HG03097 (cell line): ENCODE data around the gene EXD1.

Experiments used
- ATAC-seq: cut with Tn5 transposase; IDR thresholded peaks from one replicate; pipeline ENCODE4 v1.9.1; 2021; ENCODE audit not compliant: unreplicated experiment, low FRiP score

EXD1 gene

GRCh38 chr15:41233367-41233771 is 2.8 kb upstream of the EXD1 start:
- no peak for ATAC-seq

DNA sequence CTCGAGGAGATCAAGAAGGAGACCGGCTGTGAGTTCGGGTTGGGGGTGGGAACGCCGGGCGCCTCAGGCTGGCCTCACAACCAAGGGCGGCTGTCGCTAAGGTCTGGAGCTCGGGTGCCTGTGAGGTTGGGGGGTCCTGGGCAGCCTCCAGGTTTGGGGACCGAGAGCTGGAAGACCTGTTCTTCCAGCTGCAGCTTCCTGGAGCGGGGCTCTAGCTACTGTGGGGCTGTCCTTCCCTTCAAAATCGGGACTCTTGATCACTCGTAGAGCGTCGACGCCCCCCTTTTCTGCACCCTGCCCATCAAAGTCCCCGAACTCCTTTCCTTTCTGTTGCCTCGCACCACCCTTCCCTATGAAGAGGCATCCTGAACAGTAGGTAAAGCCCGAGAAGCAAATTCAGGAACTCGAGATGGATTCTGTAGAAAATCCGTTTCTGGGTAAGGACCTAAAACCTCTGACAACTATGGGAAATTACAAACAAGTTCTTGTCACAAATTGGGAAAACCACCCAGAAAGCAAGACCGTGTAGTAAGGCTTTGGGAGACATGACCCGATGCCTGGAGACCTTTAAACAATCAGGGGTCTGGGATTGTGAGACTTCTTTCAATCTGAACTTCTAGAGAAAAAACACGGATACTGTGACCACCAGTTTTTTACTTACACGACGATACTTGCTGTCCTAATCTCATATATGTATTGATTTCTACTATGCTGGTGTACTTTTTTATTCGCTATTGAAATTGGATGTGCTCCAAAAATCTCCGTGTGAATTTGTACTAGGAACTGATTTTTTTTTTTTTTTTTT is 1.1 kb upstream of the EXD1 start:
- peak; percentile 23 for ATAC-seq

- no peak for ATAC-seq
Observed at GRCh38 chr15:41230345-41230649, 260 bp downstream of the EXD1 start.

GRCh38 chr15:41219381-41219780 is 11.2 kb downstream of the EXD1 start:
- ATAC-seq = no peak

DNA sequence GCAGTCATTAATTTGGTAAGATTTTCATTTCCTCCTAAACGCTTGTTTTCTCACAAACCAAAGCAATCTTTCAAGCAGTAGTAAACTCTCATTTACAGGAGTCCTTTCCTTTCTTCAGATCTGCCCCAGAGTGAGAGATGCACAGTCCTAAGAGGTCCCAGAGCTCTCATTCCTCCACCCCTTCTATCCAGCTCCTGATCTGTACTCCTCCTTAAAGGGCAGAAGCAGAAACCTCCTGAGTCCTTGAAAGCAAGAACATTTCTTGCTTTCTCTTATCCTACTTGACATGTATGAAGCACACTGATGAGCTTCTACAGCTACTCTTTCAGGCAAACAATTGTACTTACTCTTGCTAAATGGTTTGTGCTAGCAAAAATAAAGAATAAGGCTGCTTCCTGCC is 11.7 kb downstream of the EXD1 start:
- ATAC-seq = no peak

GRCh38 chr15:41215708-41216107 is 14.8 kb downstream of the EXD1 start:
- no peak for ATAC-seq

- no peak for ATAC-seq
Observed at GRCh38 chr15:41207687-41208448, 22.7 kb downstream of the EXD1 start.

GRCh38 chr15:41205315-41205714 is 25.2 kb downstream of the EXD1 start:
- ATAC-seq = no peak

DNA sequence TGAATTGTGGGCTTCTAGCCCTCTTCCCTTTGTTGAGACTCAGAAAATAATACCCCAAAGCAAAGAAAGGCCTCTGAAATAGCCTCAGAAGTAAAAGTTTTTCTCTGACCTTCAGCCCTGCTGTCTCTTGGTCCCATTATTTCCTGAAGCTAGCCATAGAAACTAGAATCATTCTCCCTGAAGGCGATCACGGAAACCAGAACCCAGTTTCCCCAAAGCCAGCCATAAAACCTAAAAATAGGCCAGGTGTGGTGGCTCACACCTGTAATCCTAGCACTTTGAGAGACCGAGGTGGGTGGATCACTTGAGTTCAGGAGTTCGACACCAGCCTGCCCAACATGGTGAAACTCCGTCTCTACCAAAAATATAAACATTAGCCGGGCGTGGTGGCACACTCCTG is 27.2 kb downstream of the EXD1 start:
- ATAC-seq = no peak

DNA sequence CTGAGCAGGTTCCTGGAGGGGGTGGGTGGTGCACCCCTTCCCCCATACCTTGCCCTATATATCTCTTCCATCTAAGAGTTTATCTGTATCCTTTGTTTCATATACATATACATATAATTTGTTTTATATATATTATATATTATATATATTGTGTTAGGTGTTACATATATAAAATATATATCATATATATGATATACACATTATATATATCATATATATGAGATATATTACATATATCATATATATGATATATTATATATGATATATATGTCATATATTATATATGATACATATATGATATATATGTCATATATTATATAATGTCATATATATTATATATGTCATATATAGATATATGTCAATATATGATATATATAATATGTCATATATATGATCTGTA is 31.1 kb downstream of the EXD1 start:
- no peak for ATAC-seq

DNA sequence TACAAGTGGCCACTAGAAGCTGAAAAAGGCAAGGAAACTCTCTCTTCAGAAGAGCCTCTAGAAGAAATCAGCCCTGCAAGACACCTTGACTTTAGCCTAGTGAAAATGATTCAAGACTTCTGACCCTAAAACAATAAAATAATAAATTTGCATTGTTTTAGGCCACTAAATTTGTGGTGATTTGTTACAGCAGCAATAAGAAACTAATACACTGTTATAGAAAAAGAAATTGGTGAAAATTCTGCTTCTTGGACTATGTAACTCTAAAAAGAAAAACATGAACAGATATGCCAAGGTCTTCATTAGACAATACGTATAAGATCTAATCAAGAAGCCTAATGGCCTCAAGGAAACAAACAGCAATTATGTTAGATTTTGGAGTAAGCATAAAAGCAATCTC is 36.1 kb downstream of the EXD1 start:
- no peak for ATAC-seq

DNA sequence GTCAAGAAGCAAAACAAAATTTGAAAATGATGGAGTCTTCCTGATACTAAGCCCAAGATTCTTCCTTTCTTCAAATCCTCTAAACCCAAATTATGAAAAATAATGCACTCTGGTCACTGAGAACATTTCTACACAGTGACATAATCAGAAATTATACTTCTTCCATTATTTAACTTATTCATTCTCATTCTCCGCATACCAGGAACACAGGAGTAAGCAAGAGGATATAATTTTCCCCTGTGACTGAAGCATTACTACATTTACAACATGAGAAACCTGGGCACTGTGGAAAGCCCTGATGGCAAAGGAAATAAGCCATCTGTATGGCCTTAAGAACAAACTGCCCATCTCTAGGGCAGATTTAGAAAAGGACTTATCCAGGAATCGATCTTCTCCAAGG is 47.0 kb downstream of the EXD1 start:
- ATAC-seq = no peak

- no peak for ATAC-seq
Observed at GRCh38 chr15:41182266-41182665, 48.3 kb downstream of the EXD1 start.

GRCh38 chr15:41180206-41180789 is 50.3 kb downstream of the EXD1 start:
- ATAC-seq = no peak

GRCh38 chr15:41169781-41170180 is 60.8 kb downstream of the EXD1 start:
- ATAC-seq = no peak

- no peak for ATAC-seq
Observed at GRCh38 chr15:41169086-41169485, 61.5 kb downstream of the EXD1 start.

DNA sequence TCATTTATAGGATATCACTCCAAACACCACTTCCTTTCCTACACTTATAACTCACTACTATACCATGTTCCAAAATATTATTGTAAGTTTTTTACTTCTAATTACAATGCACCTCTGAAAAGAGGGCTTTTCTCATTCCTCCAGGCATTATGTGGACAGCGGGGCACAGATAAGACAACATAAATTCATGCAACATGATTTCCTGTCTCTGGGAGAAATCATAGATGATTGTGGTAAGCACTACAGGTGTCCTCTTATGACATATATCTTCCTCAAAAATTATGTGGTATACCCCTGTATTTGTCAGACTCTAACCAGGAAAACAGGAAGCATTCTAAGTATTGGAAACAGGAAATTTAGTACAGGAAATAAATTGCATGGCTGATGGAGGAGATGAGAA is 68.8 kb downstream of the EXD1 start:
- no peak for ATAC-seq

DNA sequence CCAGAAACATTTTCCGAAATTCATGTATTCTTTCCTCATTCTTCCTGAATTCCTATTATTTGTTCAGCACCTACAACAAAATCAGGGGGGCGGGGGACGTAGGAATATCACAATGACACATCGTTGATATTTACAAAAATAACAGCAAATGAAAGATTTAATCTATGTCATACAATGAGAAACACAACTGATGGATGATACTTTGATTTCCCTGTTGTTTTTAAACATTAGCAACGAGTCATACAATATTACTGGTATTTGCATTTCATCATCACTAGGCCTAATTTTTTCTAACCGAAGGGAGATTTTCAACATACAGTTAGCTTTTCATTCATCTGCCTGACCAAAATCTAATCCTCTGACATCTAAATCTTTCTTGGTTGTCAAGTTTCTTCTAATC is 69.2 kb downstream of the EXD1 start:
- no peak for ATAC-seq

DNA sequence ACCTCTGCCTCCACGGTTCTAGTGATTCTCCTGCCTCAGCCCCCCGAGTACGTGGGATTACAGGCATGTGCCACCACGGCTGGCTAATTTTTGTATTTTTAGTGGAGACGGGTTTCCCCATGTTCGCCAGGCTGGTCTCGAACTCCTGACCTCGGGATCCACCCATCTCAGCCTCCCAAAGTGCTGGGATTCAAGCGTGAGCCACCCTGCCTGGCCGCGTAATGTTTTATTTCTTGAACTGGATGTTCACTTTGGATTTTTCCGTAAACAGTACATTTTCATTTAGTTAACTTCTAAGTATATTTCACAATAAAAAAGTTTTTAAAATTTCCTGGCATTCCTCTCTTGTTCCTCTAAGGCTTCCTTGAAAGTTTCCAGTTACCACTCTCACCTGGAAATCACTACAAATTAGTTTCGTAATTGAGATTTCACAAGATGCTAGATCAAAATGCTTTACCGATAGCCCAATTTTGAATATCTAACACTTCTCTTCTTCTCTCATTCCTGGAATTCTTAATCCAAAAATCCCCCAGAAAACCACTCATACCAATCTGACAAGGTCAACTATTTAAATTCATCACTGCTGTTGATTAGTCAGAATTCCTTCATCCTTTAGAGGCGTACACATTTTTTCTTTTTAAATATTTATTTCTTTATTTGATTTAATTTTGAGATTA is 69.8 kb downstream of the EXD1 start:
- no peak for ATAC-seq

GRCh38 chr15:41154412-41154811 is 76.1 kb downstream of the EXD1 start:
- ATAC-seq = no peak

DNA sequence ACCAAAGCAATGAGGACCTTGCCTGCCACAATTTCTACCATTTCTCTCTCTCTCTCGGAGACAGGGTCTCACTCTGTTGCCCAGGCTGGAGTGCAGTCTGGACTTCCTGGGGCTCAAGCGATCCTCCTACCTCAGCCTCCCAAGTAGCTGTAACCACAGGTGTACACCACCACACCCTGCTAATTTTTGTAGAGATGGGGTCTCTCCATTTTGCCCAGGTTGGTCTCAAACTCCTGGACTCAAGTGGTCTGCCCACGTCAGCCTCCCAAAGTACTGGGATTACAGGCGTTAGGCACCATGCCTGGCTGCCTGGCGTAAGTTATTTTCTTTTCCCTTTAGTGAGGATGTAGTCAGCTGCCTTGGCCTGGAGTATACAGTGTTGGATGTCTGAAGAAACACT is 76.8 kb downstream of the EXD1 start:
- ATAC-seq = no peak
